Naive B cell (primary cell): ENCODE measurements around the gene UQCRC1. TPM values are rescaled to one million over a fixed set of nuclear protein-coding genes. Genes with fewer than 3 reads are reported as not detected.

Source experiments
- polyA plus RNA-seq, 6 donors: library from polyadenylated mRNA; unstranded; fragments of 300-500 nt; fragmentation: Illumina TruSeq; gene quantifications; one replicate each; pipeline ENCODE4 v1.2.3, GENCODE V29; 2021; ENCODE audit warnings: low read depth in 6 of 6

Gene UQCRC1
- polyA plus RNA-seq, 6 donors from 2014 or later, result 152 to 385 (median 155) TPM

Other genes with a start within 250 kb of the UQCRC1 start
- not detected for gene FBXW12, start 237.4 kb downstream of the UQCRC1 start, polyA plus RNA-seq
- gene PLXNB1, start 179.6 kb downstream of the UQCRC1 start, polyA plus RNA-seq, result under 1 TPM in 2 of 6 donors, not detected in 4; 0.03 to 0.37 TPM
- gene CCDC51, start 169.5 kb downstream of the UQCRC1 start, polyA plus RNA-seq, result 10 to 100 TPM in 3 of 6 donors, 1 to 10 TPM in 3; 4.1 to 14.8 (median 9.5) TPM
- gene TMA7, start 169.4 kb downstream of the UQCRC1 start, polyA plus RNA-seq, result 100 to 1,000 TPM; 433 to 593 (median 531) TPM
- gene ATRIP, start 162.9 kb downstream of the UQCRC1 start, polyA plus RNA-seq, result 10 to 100 TPM in 1 of 6 donors, 1 to 10 TPM in 5; 7.4 to 11.9 (median 7.7) TPM
- gene SHISA5, start 105.5 kb downstream of the UQCRC1 start, polyA plus RNA-seq, result 100 to 1,000 TPM; 393 to 571 (median 442) TPM
- gene PFKFB4, start 52.8 kb downstream of the UQCRC1 start, polyA plus RNA-seq, result 1 to 10 TPM in 1 of 6 donors, under 1 TPM in 4, not detected in 1; 0.60 to 1.7 (median 0.73) TPM
- gene UCN2, start 45.9 kb downstream of the UQCRC1 start, polyA plus RNA-seq, result not detected
- not detected for gene COL7A1, start 14.3 kb downstream of the UQCRC1 start, polyA plus RNA-seq
- not detected for gene TMEM89, start 12.1 kb upstream of the UQCRC1 start, polyA plus RNA-seq
- 1 to 10 TPM in 2 of 6 donors, under 1 TPM in 3, not detected in 1; 0.25 to 1.7 (median 0.97) TPM for gene SLC26A6, start 25.8 kb upstream of the UQCRC1 start, polyA plus RNA-seq
- under 1 TPM in 1 of 6 donors, not detected in 5; 0.28 TPM for gene CELSR3, start 53.2 kb upstream of the UQCRC1 start, polyA plus RNA-seq
- gene NCKIPSD, start 76.3 kb upstream of the UQCRC1 start, polyA plus RNA-seq, result 10 to 100 TPM in 1 of 6 donors, 1 to 10 TPM in 5; 3.3 to 11.2 (median 4.9) TPM
- gene IP6K2, start 107.6 kb upstream of the UQCRC1 start, polyA plus RNA-seq, result 10 to 100 TPM; 53.6 to 96.9 (median 68.7) TPM
- gene PRKAR2A, start 238.2 kb upstream of the UQCRC1 start, polyA plus RNA-seq, result 10 to 100 TPM in 1 of 6 donors, 1 to 10 TPM in 5; 6.8 to 11.3 (median 9.2) TPM